Measurements from ENCODE around the gene TEKT3.

- TF ChIP-seq EP300 (IDR thresholded peaks at IDR 0.05) (no peak), POLR2A (IDR thresholded peaks at IDR 0.05) (no peak), CTCF (IDR thresholded peaks at IDR 0.05) (no peak), POLR2AphosphoS5 (IDR thresholded peaks at IDR 0.05) (no peak)
Measured at GRCh38 chr17:15363702-15364101, 22.3 kb upstream of the TEKT3 start.
